AG04449 (cell line): ENCODE data around the gene PCNT.

Experiments
- CTCF ChIA-PET: fragments of 350-600 bp; formaldehyde crosslinking; extraction: SDS; loops from one replicate; lab custom pipeline; 2021; ENCODE audit warnings: antibody characterized with exemption; lab: Yijun Ruan, JAX
- POLR2A ChIA-PET: fragments of 400-600, 350-600 bp; formaldehyde crosslinking; extraction: SDS; loops from one replicate; lab custom pipeline; 2020; ENCODE audit warnings: antibody characterized with exemption, inconsistent platforms; lab: Yijun Ruan, JAX
- DNase-seq: peaks from one replicate; pipeline ENCODE4 v3.0.0-alpha.2; 2010; ENCODE audit warnings: low read depth, low spot score
- H3K4me3 ChIP-seq: 2 replicates; pipeline ENCODE4 v1.5.1; 2011; ENCODE audit warnings: low read depth, mild to moderate bottlenecking, control low read depth, low read length
- TF ChIP-seq, protein P1 (sequence below): IDR thresholded peaks from one replicate; pipeline ENCODE4 v1.5.1; 2011; ENCODE audit warnings: mild to moderate bottlenecking, moderate library complexity, low read length, control low read depth, inconsistent platforms; ENCODE audit not compliant: insufficient read depth; ENCODE audit errors: missing control alignments

Gene PCNT

GRCh38 chr21:46355161-46356004, 31.4 kb downstream of the PCNT start:
- ChIA-PET POLR2A (no interaction called here), CTCF (no interaction called here)
- no peak for DNase-seq
- TF ChIP-seq, protein P1, sequence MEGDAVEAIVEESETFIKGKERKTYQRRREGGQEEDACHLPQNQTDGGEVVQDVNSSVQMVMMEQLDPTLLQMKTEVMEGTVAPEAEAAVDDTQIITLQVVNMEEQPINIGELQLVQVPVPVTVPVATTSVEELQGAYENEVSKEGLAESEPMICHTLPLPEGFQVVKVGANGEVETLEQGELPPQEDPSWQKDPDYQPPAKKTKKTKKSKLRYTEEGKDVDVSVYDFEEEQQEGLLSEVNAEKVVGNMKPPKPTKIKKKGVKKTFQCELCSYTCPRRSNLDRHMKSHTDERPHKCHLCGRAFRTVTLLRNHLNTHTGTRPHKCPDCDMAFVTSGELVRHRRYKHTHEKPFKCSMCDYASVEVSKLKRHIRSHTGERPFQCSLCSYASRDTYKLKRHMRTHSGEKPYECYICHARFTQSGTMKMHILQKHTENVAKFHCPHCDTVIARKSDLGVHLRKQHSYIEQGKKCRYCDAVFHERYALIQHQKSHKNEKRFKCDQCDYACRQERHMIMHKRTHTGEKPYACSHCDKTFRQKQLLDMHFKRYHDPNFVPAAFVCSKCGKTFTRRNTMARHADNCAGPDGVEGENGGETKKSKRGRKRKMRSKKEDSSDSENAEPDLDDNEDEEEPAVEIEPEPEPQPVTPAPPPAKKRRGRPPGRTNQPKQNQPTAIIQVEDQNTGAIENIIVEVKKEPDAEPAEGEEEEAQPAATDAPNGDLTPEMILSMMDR: no peak
- H3K4me3 ChIP-seq: no peak overlapping the region

DNA sequence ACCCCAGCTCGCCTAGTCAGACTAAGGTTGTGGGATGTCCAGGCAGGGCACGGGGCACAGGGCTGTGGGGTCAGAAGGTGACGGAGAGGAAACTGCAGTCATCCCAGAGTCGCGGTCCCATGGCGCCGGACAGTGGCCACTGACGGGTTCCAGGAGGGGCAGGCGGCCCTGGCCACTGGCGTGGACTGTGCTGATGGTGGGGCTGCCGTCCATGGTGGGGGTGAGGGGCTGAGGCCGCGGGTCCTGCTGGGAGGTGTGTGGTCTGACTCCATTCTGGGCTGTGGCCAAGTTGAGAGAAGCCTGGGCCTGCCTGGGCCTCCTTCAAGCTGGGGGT, 32.0 kb downstream of the PCNT start:
- CTCF ChIA-PET: no interaction called here
- no peak overlapping the region for H3K4me3 ChIP-seq
- no peak for DNase-seq
- TF ChIP-seq, protein P1: no peak
- POLR2A ChIA-PET: no interaction called here

GRCh38 chr21:46356494-46357334, 32.8 kb downstream of the PCNT start:
- no peak overlapping the region for H3K4me3 ChIP-seq
- POLR2A ChIA-PET: no interaction called here
- no peak for DNase-seq
- TF ChIP-seq, protein P1: no peak
- CTCF ChIA-PET: no interaction called here

GRCh38 chr21:46357335-46357604, 33.3 kb downstream of the PCNT start:
- TF ChIP-seq, protein P1: no peak
- H3K4me3 ChIP-seq: no peak overlapping the region
- DNase-seq: no peak
- CTCF ChIA-PET: no interaction called here
- POLR2A ChIA-PET: no interaction called here

GRCh38 chr21:46357684-46358425, 33.9 kb downstream of the PCNT start:
- ChIA-PET POLR2A (no interaction called here), CTCF (no interaction called here)
- no peak overlapping the region for H3K4me3 ChIP-seq
- TF ChIP-seq, protein P1: no peak
- DNase-seq: no peak

- TF ChIP-seq, protein P1: no peak
- H3K4me3 ChIP-seq: no peak overlapping the region
- no peak for DNase-seq
- CTCF ChIA-PET: no interaction called here
- POLR2A ChIA-PET: no interaction called here
Observed at GRCh38 chr21:46361176-46361575, 37.2 kb downstream of the PCNT start.
